ENCODE results near the gene PGF. TPM values are rescaled to one million over a fixed set of nuclear protein-coding genes. Genes with fewer than 3 reads are reported as not detected.

PGF gene
- total RNA-seq, 2 donors from 2014 or later = 5.0 to 7.6 TPM

DNA sequence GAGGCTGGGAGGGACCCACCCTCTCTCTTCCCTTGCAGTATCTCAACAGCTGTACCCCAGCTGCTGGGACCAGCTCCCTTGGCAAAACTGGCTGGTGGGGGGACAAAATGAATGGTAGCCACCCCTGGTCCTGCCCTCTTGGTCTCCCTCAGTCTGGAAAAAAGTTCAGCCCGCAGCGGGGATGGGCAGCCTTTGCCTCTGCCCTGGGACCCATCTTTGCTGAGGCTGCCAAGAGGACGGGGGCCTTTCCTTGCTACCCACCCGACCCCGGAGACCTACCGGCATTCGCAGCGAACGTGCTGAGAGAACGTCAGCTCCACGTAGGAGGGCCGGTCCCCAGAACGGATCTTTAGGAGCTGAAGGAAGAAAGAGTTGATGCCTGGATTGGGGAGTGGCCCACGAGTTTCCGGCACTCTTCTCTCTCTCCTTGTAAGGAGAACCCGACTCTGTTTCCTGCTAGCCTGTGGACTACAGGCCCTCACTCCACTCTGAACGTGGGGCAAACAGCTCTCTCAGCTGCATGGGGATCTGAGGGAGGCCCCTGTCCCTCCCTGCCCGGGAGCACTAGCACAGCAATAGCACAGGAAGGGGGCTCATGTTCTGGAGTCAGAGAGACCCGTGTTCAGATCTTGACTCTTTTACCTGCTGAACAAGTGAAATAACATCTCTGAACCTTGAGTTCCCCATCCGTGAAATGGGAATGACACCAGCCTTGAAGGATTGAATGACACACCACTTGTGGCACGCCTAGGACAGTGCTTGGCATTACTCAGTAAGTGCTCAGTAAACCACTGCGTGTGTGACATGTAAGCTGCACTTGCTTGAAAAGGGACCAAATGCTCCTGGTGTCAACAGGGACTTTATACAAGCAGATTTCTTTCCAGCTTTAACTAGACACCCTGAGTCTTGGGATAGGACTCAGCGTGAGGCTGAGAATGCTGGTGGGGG, 6.9 kb downstream of the PGF start:
- Histone ChIP-seq H3K4me1 (ENCODE audit: control insufficient read depth, insufficient read depth, low read length) (peaks cover 11% of the 10 kb centered on the region), H3K27me3 (ENCODE audit: control insufficient read depth, insufficient read depth, low read length, poor library complexity, severe bottlenecking) (no peaks in the 10 kb centered on the region), H3K9ac (ENCODE audit: extremely low read depth, low read length, poor library complexity, severe bottlenecking) (no peak overlapping the region), H3K9me3 (ENCODE audit: control insufficient read depth, low read length) (no peaks in the 10 kb centered on the region), H3K27ac (ENCODE audit: low read depth, low read length) (no peak overlapping the region), H3K36me3 (ENCODE audit: control insufficient read depth, insufficient read depth, low read length) (no peaks in the 10 kb centered on the region), H3K4me3 (ENCODE audit: low read length) (no peak overlapping the region)
- no peaks in the 10 kb centered on the region for H3K9me3 Mint-ChIP-seq
- TF ChIP-seq, protein P1, sequence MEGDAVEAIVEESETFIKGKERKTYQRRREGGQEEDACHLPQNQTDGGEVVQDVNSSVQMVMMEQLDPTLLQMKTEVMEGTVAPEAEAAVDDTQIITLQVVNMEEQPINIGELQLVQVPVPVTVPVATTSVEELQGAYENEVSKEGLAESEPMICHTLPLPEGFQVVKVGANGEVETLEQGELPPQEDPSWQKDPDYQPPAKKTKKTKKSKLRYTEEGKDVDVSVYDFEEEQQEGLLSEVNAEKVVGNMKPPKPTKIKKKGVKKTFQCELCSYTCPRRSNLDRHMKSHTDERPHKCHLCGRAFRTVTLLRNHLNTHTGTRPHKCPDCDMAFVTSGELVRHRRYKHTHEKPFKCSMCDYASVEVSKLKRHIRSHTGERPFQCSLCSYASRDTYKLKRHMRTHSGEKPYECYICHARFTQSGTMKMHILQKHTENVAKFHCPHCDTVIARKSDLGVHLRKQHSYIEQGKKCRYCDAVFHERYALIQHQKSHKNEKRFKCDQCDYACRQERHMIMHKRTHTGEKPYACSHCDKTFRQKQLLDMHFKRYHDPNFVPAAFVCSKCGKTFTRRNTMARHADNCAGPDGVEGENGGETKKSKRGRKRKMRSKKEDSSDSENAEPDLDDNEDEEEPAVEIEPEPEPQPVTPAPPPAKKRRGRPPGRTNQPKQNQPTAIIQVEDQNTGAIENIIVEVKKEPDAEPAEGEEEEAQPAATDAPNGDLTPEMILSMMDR (conservative IDR thresholded peaks at IDR 0.05) = no peak
- H3K27me3 Mint-ChIP-seq (ENCODE audit: insufficient read depth) = no peaks in the 10 kb centered on the region
- H3K36me3 Mint-ChIP-seq (ENCODE audit: low read depth) = no peaks in the 10 kb centered on the region
- H3K27ac Mint-ChIP-seq = no peak overlapping the region
- 91% methylated on average over 20 to 22 of the region's 23 CpGs for WGBS, 2 experiments (ENCODE audit: insufficient coverage in 1 of 2, insufficient read length in 1 of 2)
- no peak overlapping the region for H3K4me3 Mint-ChIP-seq
- no peak for DNase-seq
- H3K4me1 Mint-ChIP-seq = peaks cover 20% of the 10 kb centered on the region

DNA sequence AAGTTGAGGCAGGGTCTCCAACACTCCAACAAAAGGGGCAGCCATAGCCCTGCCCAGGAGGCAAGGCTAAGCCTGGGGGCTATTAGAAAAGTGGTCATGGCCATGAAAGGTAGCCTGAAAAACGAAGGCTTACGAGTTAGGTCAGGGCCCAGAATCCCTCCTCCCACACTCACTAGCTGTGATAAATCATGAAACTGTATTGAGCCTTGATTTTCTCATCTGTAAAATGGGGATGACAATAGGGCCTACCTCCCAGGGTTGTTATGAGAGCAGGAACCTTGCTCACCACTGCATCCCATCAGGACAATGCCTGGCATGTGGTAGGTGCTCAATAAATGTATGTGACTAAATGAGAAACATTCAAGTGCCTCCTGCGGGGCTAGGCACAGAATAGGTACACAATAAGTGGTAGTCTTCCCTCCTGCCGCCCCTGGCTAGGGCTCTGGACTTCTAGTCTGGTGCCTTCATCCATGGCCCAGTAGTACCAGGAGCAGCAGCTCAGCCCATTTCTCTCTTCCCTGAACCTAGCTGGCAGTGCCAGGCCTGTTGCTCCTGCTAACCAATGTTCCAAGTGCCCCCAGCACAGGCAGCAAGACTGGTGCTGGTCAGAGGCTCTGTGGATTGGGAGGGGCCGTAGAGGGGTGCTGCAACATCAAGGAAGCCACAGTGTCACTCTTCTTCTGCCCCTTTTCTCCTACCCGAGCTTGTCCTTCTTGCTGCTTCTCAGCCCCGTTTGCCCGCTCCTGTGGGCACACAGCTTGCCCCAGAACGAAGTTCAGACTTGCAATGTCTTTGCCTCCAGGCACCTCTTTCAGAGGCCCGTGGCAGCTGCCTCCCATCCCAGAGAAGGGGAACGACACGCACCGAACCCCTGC, 7.8 kb downstream of the PGF start:
- H3K27me3 ChIP-seq (ENCODE audit: control insufficient read depth, insufficient read depth, low read length, poor library complexity, severe bottlenecking) = no peaks in the 10 kb centered on the region
- no peaks in the 10 kb centered on the region for H3K36me3 ChIP-seq (ENCODE audit: control insufficient read depth, insufficient read depth, low read length)
- Mint-ChIP-seq H3K27ac (no peak overlapping the region), H3K4me3 (no peak overlapping the region), H3K36me3 (ENCODE audit: low read depth) (no peaks in the 10 kb centered on the region), H3K27me3 (ENCODE audit: insufficient read depth) (no peaks in the 10 kb centered on the region), H3K9me3 (no peaks in the 10 kb centered on the region), H3K4me1 (peaks cover 20% of the 10 kb centered on the region)
- WGBS, 2 experiments (ENCODE audit: insufficient coverage in 1 of 2, insufficient read length in 1 of 2) = 87 to 88% methylated on average over 3 to 13 of the region's 13 CpGs
- DNase-seq = no peak
- peaks cover 11% of the 10 kb centered on the region for H3K4me1 ChIP-seq (ENCODE audit: control insufficient read depth, insufficient read depth, low read length)
- no peak overlapping the region for H3K27ac ChIP-seq (ENCODE audit: low read depth, low read length)
- no peaks in the 10 kb centered on the region for H3K9me3 ChIP-seq (ENCODE audit: control insufficient read depth, low read length)
- TF ChIP-seq, protein P1 (conservative IDR thresholded peaks at IDR 0.05) = no peak
- no peak overlapping the region for H3K4me3 ChIP-seq (ENCODE audit: low read length)
- no peak overlapping the region for H3K9ac ChIP-seq (ENCODE audit: extremely low read depth, low read length, poor library complexity, severe bottlenecking)

DNA sequence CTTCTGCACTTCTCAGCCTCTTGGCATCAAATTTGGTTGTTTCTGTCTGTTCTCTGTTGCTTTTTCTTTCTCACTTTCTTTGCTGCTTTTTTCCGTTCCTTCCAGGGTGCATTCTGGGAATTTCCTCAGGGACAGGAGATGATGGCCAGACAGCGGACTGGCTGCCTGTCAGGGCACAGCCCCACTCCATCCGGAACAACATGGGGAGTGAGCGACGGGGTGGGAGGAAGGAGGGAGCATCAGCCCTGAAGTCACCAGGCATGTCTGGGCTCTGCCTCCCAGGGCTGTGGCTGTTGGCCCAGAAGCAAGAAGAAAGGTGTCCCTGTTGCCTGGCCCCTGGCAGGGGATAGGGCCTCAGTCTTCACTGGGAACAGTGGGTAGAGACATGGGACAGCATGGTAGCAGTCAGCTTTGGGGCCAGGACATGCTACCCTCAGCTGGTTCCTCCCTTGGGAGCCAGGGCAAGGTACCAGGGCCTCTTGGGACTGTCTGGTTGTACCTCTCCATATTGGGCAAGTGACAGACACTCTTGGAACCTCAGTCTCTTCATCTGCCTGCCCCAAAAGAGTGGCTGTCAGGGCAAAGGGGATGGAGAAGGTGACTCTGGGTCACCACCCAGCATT, 8.6 kb downstream of the PGF start:
- H3K9me3 ChIP-seq (ENCODE audit: control insufficient read depth, low read length) = no peaks in the 10 kb centered on the region
- H3K4me1 ChIP-seq (ENCODE audit: control insufficient read depth, insufficient read depth, low read length) = peaks cover 11% of the 10 kb centered on the region
- no peaks in the 10 kb centered on the region for H3K36me3 ChIP-seq (ENCODE audit: control insufficient read depth, insufficient read depth, low read length)
- no peaks in the 10 kb centered on the region for H3K27me3 Mint-ChIP-seq (ENCODE audit: insufficient read depth)
- no peak overlapping the region for H3K9ac ChIP-seq (ENCODE audit: extremely low read depth, low read length, poor library complexity, severe bottlenecking)
- H3K4me3 Mint-ChIP-seq = no peak overlapping the region
- no peak for DNase-seq
- H3K4me3 ChIP-seq (ENCODE audit: low read length) = no peak overlapping the region
- WGBS, 2 experiments (ENCODE audit: insufficient coverage in 1 of 2, insufficient read length in 1 of 2) = 45 to 68% methylated on average over 5 of the region's 5 CpGs
- TF ChIP-seq, protein P1 (conservative IDR thresholded peaks at IDR 0.05) = peak; percentile 6
- H3K27ac ChIP-seq (ENCODE audit: low read depth, low read length) = no peak overlapping the region
- no peak overlapping the region for H3K27ac Mint-ChIP-seq
- H3K9me3 Mint-ChIP-seq = no peaks in the 10 kb centered on the region
- peaks cover 22% of the 10 kb centered on the region for H3K4me1 Mint-ChIP-seq
- H3K27me3 ChIP-seq (ENCODE audit: control insufficient read depth, insufficient read depth, low read length, poor library complexity, severe bottlenecking) = no peaks in the 10 kb centered on the region
- no peaks in the 10 kb centered on the region for H3K36me3 Mint-ChIP-seq (ENCODE audit: low read depth)

All from endodermal cell (in vitro differentiated cells).